Chondrocyte (in vitro differentiated cells): ENCODE results near the gene CAMK2B. TPM values are rescaled to one million over a fixed set of nuclear protein-coding genes. Genes with fewer than 3 reads are reported as not detected.
A peak's percentile ranks its signal among the peaks of the same experiment; 100 is the strongest.

ENCODE experiments used
- DNase-seq: peaks from one replicate; pipeline ENCODE4 v3.0.0; 2021; ENCODE audit warnings: mixed read lengths, low spot score
- H3K27ac Mint-ChIP-seq: one replicate; pipeline ENCODE4 v1.8.0; 2021; ENCODE audit warnings: mild to moderate bottlenecking, moderate library complexity, mixed read lengths; ENCODE audit not compliant: unreplicated experiment
- H3K27me3 Mint-ChIP-seq: 2 replicates; pipeline ENCODE4 v1.8.0; 2021; ENCODE audit warnings: low read depth, mixed read lengths
- H3K36me3 Mint-ChIP-seq: 2 replicates; pipeline ENCODE4 v1.8.0; 2021; ENCODE audit warnings: low read depth, mixed read lengths
- H3K4me1 Mint-ChIP-seq: 2 replicates; pipeline ENCODE4 v1.8.0; 2021; ENCODE audit warnings: low read depth, mild to moderate bottlenecking, mixed read lengths
- H3K4me3 Mint-ChIP-seq: one replicate; pipeline ENCODE4 v1.8.0; 2021; ENCODE audit warnings: mild to moderate bottlenecking, moderate library complexity, mixed read lengths; ENCODE audit not compliant: unreplicated experiment
- H3K9me3 Mint-ChIP-seq: 2 replicates; pipeline ENCODE4 v1.8.0; 2021; ENCODE audit warnings: low read depth, mixed read lengths
- total RNA-seq: library from RNA; stranded (reverse); gene quantifications from 3 replicates; pipeline ENCODE4 v1.2.1, GENCODE V29; 2021
- TF ChIP-seq, protein P1 (sequence below): fragments of 200-600 bp; sonication (generic); IDR thresholded peaks from 2 replicates; pipeline ENCODE4 v1.5.0; 2021; ENCODE audit warnings: antibody characterized with exemption, mild to moderate bottlenecking, moderate library complexity

Gene CAMK2B
- total RNA-seq, 1 donor from 2014 or later = 0.27 TPM

- TF ChIP-seq, protein P1, sequence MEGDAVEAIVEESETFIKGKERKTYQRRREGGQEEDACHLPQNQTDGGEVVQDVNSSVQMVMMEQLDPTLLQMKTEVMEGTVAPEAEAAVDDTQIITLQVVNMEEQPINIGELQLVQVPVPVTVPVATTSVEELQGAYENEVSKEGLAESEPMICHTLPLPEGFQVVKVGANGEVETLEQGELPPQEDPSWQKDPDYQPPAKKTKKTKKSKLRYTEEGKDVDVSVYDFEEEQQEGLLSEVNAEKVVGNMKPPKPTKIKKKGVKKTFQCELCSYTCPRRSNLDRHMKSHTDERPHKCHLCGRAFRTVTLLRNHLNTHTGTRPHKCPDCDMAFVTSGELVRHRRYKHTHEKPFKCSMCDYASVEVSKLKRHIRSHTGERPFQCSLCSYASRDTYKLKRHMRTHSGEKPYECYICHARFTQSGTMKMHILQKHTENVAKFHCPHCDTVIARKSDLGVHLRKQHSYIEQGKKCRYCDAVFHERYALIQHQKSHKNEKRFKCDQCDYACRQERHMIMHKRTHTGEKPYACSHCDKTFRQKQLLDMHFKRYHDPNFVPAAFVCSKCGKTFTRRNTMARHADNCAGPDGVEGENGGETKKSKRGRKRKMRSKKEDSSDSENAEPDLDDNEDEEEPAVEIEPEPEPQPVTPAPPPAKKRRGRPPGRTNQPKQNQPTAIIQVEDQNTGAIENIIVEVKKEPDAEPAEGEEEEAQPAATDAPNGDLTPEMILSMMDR = no peak
- H3K27me3 Mint-ChIP-seq = peaks cover 59% of the 10 kb centered on the region
- DNase-seq = no peak
- no peaks in the 10 kb centered on the region for H3K4me1 Mint-ChIP-seq
- no peak overlapping the region for H3K4me3 Mint-ChIP-seq
- peaks cover 2% of the 10 kb centered on the region for H3K9me3 Mint-ChIP-seq
- H3K36me3 Mint-ChIP-seq = peaks cover 4% of the 10 kb centered on the region
- no peak overlapping the region for H3K27ac Mint-ChIP-seq
Observed at GRCh38 chr7:44292420-44292817, 33.0 kb downstream of the CAMK2B start.

DNA sequence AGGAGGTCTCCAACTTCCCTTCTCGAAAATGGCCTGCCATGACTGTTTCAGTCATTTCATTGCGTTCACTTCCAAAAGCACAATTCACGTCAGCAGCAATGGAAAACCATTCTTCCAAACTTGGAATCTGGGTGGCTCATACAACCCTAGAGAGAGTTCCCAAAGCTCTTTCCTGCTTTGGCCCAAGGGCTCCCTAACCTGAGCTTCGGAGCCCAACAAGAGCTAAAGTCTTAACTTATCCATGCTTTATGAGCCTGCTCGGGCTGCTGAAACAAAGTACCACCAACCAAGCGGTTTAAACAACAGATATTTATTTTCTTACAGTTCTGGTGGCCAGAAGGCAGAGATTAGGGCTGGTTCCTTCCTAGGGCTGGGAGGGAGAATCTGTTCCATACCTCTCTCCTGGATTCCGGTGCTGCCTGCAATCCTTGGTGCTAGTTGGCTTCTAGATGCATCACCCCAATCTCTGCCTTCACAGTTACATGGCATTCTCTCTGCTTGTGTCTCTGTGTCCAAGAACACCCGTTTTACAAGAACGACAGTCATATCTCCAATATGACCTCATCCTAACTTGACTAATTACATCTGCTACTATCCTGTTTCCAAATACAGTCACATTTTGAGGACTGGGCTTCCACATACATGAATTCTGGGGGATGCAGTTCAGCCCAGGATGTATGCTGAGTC lies 33.5 kb downstream of the CAMK2B start:
- peaks cover 2% of the 10 kb centered on the region for H3K9me3 Mint-ChIP-seq
- H3K4me3 Mint-ChIP-seq = no peak overlapping the region
- peaks cover 54% of the 10 kb centered on the region for H3K27me3 Mint-ChIP-seq
- TF ChIP-seq, protein P1 = no peak
- no peaks in the 10 kb centered on the region for H3K4me1 Mint-ChIP-seq
- peaks cover 4% of the 10 kb centered on the region for H3K36me3 Mint-ChIP-seq
- no peak overlapping the region for H3K27ac Mint-ChIP-seq
- no peak for DNase-seq

DNA sequence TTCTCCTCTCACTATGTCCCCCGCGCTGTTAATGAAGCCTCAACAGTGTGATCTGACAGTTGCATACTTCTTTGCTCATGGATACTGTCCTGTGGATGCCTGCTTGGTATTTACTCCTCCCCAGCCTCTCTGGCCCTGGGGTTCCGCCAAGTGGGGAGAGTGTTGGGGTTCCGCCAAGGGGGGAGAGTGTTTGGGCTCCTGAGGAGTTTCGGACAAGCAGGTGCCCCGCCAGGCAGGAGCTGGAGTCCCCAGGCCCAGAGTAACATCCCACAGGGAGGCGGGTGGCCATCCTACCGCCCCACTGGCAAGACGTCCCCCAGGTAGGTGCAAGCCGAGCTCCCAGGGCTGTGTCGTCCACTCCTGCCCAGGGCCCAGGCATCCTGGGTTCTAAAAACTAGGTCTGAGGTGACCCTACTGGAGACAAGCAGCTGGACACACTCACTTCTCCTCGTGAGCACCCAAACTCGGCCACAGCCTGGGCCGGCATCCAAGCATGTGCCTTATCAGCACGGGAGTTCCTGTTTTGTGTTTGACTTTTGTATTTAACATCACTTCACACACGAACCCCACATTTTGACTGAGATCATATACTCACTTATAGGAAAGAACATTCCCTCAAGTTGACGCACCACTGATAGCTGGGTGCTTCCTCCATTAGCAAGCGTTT lies 34.2 kb downstream of the CAMK2B start:
- Mint-ChIP-seq H3K27ac (no peak overlapping the region), H3K9me3 (peaks cover 2% of the 10 kb centered on the region), H3K27me3 (peaks cover 47% of the 10 kb centered on the region), H3K36me3 (peaks cover 4% of the 10 kb centered on the region), H3K4me1 (no peaks in the 10 kb centered on the region), H3K4me3 (no peak overlapping the region)
- TF ChIP-seq, protein P1 = no peak
- DNase-seq = peak; percentile 77

DNA sequence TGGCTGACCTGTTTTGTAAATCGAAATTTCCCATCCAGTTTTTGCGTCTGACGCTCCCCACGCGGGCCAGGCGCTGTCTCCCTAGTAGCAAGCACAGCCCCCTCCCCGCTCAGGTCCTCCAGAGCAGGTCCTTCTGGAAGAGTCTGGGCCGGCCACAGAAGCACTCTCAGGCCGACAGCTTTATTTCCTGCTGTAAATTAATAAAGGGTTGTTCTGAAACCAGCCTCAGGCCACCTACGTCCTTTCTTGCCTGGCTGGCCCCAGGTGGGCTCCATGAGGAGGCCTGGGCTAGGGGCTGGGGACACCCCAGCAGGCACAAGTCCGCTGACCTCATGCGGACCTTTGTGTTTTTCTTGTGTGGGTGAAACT lies 35.2 kb downstream of the CAMK2B start:
- TF ChIP-seq, protein P1 = no peak
- H3K27me3 Mint-ChIP-seq = peaks cover 38% of the 10 kb centered on the region
- DNase-seq = peak; percentile 49
- H3K36me3 Mint-ChIP-seq = no peaks in the 10 kb centered on the region
- H3K4me3 Mint-ChIP-seq = no peak overlapping the region
- no peaks in the 10 kb centered on the region for H3K4me1 Mint-ChIP-seq
- no peak overlapping the region for H3K27ac Mint-ChIP-seq
- no peaks in the 10 kb centered on the region for H3K9me3 Mint-ChIP-seq

GRCh38 chr7:44289341-44290251 lies 35.8 kb downstream of the CAMK2B start:
- Mint-ChIP-seq H3K4me3 (no peak overlapping the region), H3K27me3 (peaks cover 32% of the 10 kb centered on the region), H3K4me1 (no peaks in the 10 kb centered on the region), H3K9me3 (no peaks in the 10 kb centered on the region), H3K36me3 (no peaks in the 10 kb centered on the region), H3K27ac (no peak overlapping the region)
- TF ChIP-seq, protein P1 = no peak
- peak; percentile 83 for DNase-seq
